Kidney epithelial cell (primary cell): ENCODE data around the gene CELF2. TPM values are rescaled to one million over a fixed set of nuclear protein-coding genes. Genes with fewer than 3 reads are reported as not detected.

Source experiments
- DNase-seq: peaks from one replicate; pipeline ENCODE4 v3.0.0-alpha.2; 2010; ENCODE audit warnings: low read depth
- H3K27me3 ChIP-seq: 2 replicates; pipeline ENCODE4 v1.6.0; 2011; ENCODE audit warnings: low read length; ENCODE audit not compliant: control insufficient read depth, insufficient read depth
- H3K36me3 ChIP-seq: 2 replicates; pipeline ENCODE4 v1.5.1; 2011; ENCODE audit warnings: low read length; ENCODE audit not compliant: control insufficient read depth, insufficient read depth
- H3K4me3 ChIP-seq: 2 replicates; pipeline ENCODE4 v1.5.1; 2011; ENCODE audit warnings: low read depth, mild to moderate bottlenecking, control low read depth, low read length
- CTCF ChIP-seq: IDR thresholded peaks from 2 replicates; pipeline ENCODE4 v1.5.1; 2011; ENCODE audit warnings: mild to moderate bottlenecking, moderate library complexity, low read length, control low read depth, inconsistent platforms; ENCODE audit not compliant: insufficient read depth, poor library complexity, severe bottlenecking
- total RNA-seq: library from RNA; depleted of rRNA; stranded (reverse); fragments of >200 nt; gene quantifications from 2 replicates; pipeline ENCODE4 v1.2.3, GENCODE V29; 2015

The CELF2 gene
- total RNA-seq, 1 donor from 2014 or later: 15.2 TPM

GRCh38 chr10:11255796-11256444 is 238.2 kb downstream of the CELF2 start:
- DNase-seq: no peak
- H3K27me3 ChIP-seq: no peaks in the 10 kb centered on the region
- no peak for TF ChIP-seq CTCF
- H3K4me3 ChIP-seq: no peak overlapping the region
- H3K36me3 ChIP-seq: no peaks in the 10 kb centered on the region

GRCh38 chr10:11256896-11257295 is 239.2 kb downstream of the CELF2 start:
- no peak overlapping the region for H3K4me3 ChIP-seq
- TF ChIP-seq CTCF: no peak
- DNase-seq: no peak
- H3K27me3 ChIP-seq: no peaks in the 10 kb centered on the region
- H3K36me3 ChIP-seq: peaks cover 1% of the 10 kb centered on the region

- H3K36me3 ChIP-seq: peaks cover 1% of the 10 kb centered on the region
- H3K4me3 ChIP-seq: no peak overlapping the region
- TF ChIP-seq CTCF: no peak
- no peaks in the 10 kb centered on the region for H3K27me3 ChIP-seq
- DNase-seq: no peak
These were observed 239.9 kb downstream of the CELF2 start for GRCh38 chr10:11257440-11258090.

- no peak for DNase-seq
- no peak for TF ChIP-seq CTCF
- Histone ChIP-seq H3K4me3 (no peak overlapping the region), H3K36me3 (peaks cover 1% of the 10 kb centered on the region), H3K27me3 (no peaks in the 10 kb centered on the region)
These were observed 242.5 kb downstream of the CELF2 start for GRCh38 chr10:11260170-11260569.

GRCh38 chr10:11261143-11261542 is 243.5 kb downstream of the CELF2 start:
- Histone ChIP-seq H3K27me3 (no peaks in the 10 kb centered on the region), H3K4me3 (no peak overlapping the region), H3K36me3 (peaks cover 1% of the 10 kb centered on the region)
- DNase-seq: no peak
- no peak for TF ChIP-seq CTCF
